H1 (cell line): Measurements from ENCODE around the gene COL6A1. TPM values are rescaled to one million over a fixed set of nuclear protein-coding genes. Genes with fewer than 3 reads are reported as not detected.

ENCODE experiments used
- CBX5 ChIP-seq: fragments of 300-800, 300-1000 bp; sonication (generic); IDR thresholded peaks from 2 replicates; pipeline ENCODE4 v1.7.1; 2016; ENCODE audit warnings: antibody characterized with exemption, low read length, low read depth
- CREB1 ChIP-seq: IDR thresholded peaks from 2 replicates; pipeline ENCODE4 v1.6.1; 2012; ENCODE audit warnings: inconsistent platforms
- GTF2F1 ChIP-seq: IDR thresholded peaks from 2 replicates; pipeline ENCODE4 v1.6.1; 2012; ENCODE audit warnings: low read depth, low read length, improper control_type of control experiment, borderline replicate concordance
- HDAC6 ChIP-seq: IDR thresholded peaks from one replicate; pipeline ENCODE4 v1.7.1; 2012; ENCODE audit warnings: low read depth, mild to moderate bottlenecking, inconsistent platforms, low read length, moderate library complexity
- POU5F1 ChIP-seq: IDR thresholded peaks from 2 replicates; pipeline ENCODE4 v1.6.1; 2011; ENCODE audit warnings: low read depth, mild to moderate bottlenecking, low read length, moderate library complexity
- RBBP5 ChIP-seq: IDR thresholded peaks from 2 replicates; pipeline ENCODE4 v1.7.1; 2012; ENCODE audit warnings: low read depth, mild to moderate bottlenecking, inconsistent platforms, low read length, moderate library complexity, borderline replicate concordance
- RFX5 ChIP-seq: IDR thresholded peaks from 2 replicates; pipeline ENCODE4 v1.6.1; 2011; ENCODE audit warnings: low read depth, low read length, improper control_type of control experiment, borderline replicate concordance
- polyA plus RNA-seq, 7 experiments: library from polyadenylated mRNA; depleted of rRNA in 3 of 7; stranded (reverse) in 5 of 7; unstranded in 2 of 7; fragments of >200 nt in 5 of 7; fragments of 200-250 nt in 2 of 7; gene quantifications; 1 replicate in 5 of 7; 2 replicates in 1 of 7; 4 replicates in 1 of 7; pipeline versions ENCODE4 v1.2.1 to v1.2.3, GENCODE V29; 2011 to 2013; ENCODE audit warnings: missing spikeins in 2 of 7, mixed read lengths in 2 of 7
- total RNA-seq: library from RNA; stranded (reverse); fragmentation: NEBNext Ultra II Directional; extraction: Animal tissue kit (Norgen Biotek cat#: 25700); gene quantifications from 2 replicates; pipeline ENCODE4 v1.2.1, GENCODE V29; 2021

Gene COL6A1
- total and polyA plus RNA-seq, 2 of the 8 experiments (the other 6 are each of a cell fraction or from before 2014, with no cell fraction given), result 100 to 115 TPM

DNA sequence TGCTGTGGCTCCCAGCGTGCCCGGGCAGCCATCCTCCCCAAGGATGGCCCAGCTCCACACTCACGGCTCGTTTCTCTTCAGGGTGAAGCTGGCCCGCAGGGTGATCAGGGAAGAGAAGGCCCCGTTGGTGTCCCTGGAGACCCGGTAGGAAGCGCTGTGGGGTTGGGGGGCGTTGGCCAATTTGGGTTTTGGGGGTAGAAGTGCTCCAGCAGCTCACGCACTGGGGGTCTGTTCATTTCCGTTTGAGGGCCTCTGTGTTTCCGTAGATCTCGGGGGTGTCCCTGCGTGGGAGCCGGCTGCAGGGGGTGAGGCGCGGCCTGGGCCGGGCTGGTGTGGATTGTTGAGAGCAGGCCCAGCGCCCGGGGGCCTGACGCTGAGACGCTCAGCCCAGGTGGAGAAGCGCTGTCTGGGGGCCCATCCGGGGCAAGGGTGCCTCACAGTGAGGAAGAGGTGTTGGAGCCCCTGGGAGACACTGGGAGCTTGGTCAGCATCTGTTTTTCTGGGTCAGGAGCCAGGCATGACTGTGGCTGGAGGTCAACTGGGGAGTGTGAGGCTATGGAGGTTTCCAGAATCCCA lies 12.6 kb downstream of the COL6A1 start (continued):
- TF ChIP-seq GTF2F1, result no peak
- TF ChIP-seq CBX5, result no peak
- no peak for TF ChIP-seq RFX5
- no peak for TF ChIP-seq CREB1
- no peak for TF ChIP-seq POU5F1
- TF ChIP-seq RBBP5, result no peak
- no peak for TF ChIP-seq HDAC6
